OCI-LY7 (cell line): Measurements from ENCODE around the gene TMEM219. TPM values are rescaled to one million over a fixed set of nuclear protein-coding genes. Genes with fewer than 3 reads are reported as not detected.

ENCODE experiments used
- BruUV-seq: library from RNA; stranded (reverse); fragments of 400-500 nt; replicated peaks from 2 replicates; lab custom pipeline; 2021; lab: Mats Ljungman, UMichigan
- CTCF ChIA-PET: fragments of 300-600 bp; sonication (Branson Sonifier 250); formaldehyde crosslinking; loops from one replicate; lab custom pipeline; 2022; ENCODE audit warnings: antibody characterized with exemption; ENCODE audit not compliant: unreplicated experiment; lab: Charles Lee
- POLR2A ChIA-PET: fragments of 300-600 bp; sonication (Branson Sonifier 250); formaldehyde crosslinking; loops from one replicate; lab custom pipeline; 2022; ENCODE audit warnings: antibody characterized with exemption; lab: Charles Lee
- DNase-seq: peaks from one replicate; pipeline ENCODE4 v3.0.0-alpha.2; 2015; ENCODE audit warnings: low spot score
- H2AFZ ChIP-seq: fragments of 200-600 bp; sonication (generic), shearing (Covaris generic); 2 replicates; pipeline ENCODE4 v1.6.1; 2014; ENCODE audit warnings: mild to moderate bottlenecking, antibody characterized with exemption, low read length, moderate library complexity
- H3K27ac ChIP-seq: fragments of 200-600 bp; sonication (generic); 2 replicates; pipeline ENCODE4 v1.5.1; 2014; ENCODE audit warnings: mixed run types, low read depth, mild to moderate bottlenecking, moderate library complexity, low read length, inconsistent platforms; ENCODE audit not compliant: poor library complexity, severe bottlenecking
- H3K36me3 ChIP-seq: fragments of 200-600 bp; sonication (generic); 2 replicates; pipeline ENCODE4 v1.6.1; 2014; ENCODE audit warnings: mild to moderate bottlenecking, antibody characterized with exemption, low read length, moderate library complexity, mixed read lengths; ENCODE audit not compliant: insufficient read depth
- H3K4me1 ChIP-seq: fragments of 200-600 bp; sonication (generic); 2 replicates; pipeline ENCODE4 v1.5.1; 2014; ENCODE audit warnings: mild to moderate bottlenecking, low read length; ENCODE audit not compliant: insufficient read depth, poor library complexity, severe bottlenecking
- H3K4me2 ChIP-seq: fragments of 200-600 bp; sonication (generic); 2 replicates; pipeline ENCODE4 v1.6.1; 2014; ENCODE audit warnings: mild to moderate bottlenecking, low read length
- H3K4me3 ChIP-seq: fragments of 200-600 bp; sonication (generic); 2 replicates; pipeline ENCODE4 v1.5.1; 2014; ENCODE audit warnings: mild to moderate bottlenecking, low read depth, low read length; ENCODE audit not compliant: poor library complexity, severe bottlenecking
- H3K79me2 ChIP-seq: fragments of 200-600 bp; sonication (generic); 2 replicates; pipeline ENCODE4 v1.6.1; 2016; ENCODE audit warnings: low read depth, mild to moderate bottlenecking, low read length, moderate library complexity, mixed read lengths; ENCODE audit not compliant: insufficient read depth
- H3K9me2 ChIP-seq: fragments of 200-600 bp; sonication (generic); 2 replicates; pipeline ENCODE4 v1.6.1; 2016; ENCODE audit warnings: mild to moderate bottlenecking, low read length, mixed read lengths; ENCODE audit not compliant: insufficient read depth
- H3K9me3 ChIP-seq: fragments of 200-600 bp; sonication (generic); 2 replicates; pipeline ENCODE4 v1.6.1; 2014; ENCODE audit warnings: mild to moderate bottlenecking, mixed run types, low read length, mixed read lengths
- H4K20me1 ChIP-seq: fragments of 200-600 bp; sonication (generic); 2 replicates; pipeline ENCODE4 v1.6.1; 2014; ENCODE audit warnings: mild to moderate bottlenecking, antibody characterized with exemption, low read length, moderate library complexity, mixed read lengths; ENCODE audit not compliant: insufficient read depth
- EZH2phosphoT487 ChIP-seq: fragments of 200-600 bp; sonication (generic); IDR thresholded peaks from 2 replicates; pipeline ENCODE4 v1.6.1; 2018; ENCODE audit warnings: low read depth, borderline replicate concordance, mild to moderate bottlenecking, mixed run types, antibody characterized with exemption, low read length, moderate library complexity, mixed read lengths
- intact Hi-C: fragments of 100-400 bp; cut with micrococcal nuclease; formaldehyde crosslinking; loops from one replicate; pipeline ENCODE4 v1.10.0; 2022; ENCODE audit not compliant: unreplicated experiment
- total RNA-seq, 2 experiments: library from RNA; depleted of rRNA in 1 of 2; stranded (reverse); fragments of >200 nt in 1 of 2; shearing (Covaris generic) in 1 of 2; gene quantifications; 2 replicates each; pipeline ENCODE4 v1.2.3, GENCODE V29; 2014 to 2022
- TF ChIP-seq, protein P1 (sequence below): fragments of 200-600 bp; sonication (generic); conservative IDR thresholded peaks from 2 replicates; pipeline ENCODE4 v1.5.1; 2014; ENCODE audit warnings: mild to moderate bottlenecking, antibody characterized with exemption, low read length, moderate library complexity, mixed read lengths

Gene TMEM219
- total RNA-seq, 2 experiments from 2014 or later: 82.9 to 94.1 TPM

DNA sequence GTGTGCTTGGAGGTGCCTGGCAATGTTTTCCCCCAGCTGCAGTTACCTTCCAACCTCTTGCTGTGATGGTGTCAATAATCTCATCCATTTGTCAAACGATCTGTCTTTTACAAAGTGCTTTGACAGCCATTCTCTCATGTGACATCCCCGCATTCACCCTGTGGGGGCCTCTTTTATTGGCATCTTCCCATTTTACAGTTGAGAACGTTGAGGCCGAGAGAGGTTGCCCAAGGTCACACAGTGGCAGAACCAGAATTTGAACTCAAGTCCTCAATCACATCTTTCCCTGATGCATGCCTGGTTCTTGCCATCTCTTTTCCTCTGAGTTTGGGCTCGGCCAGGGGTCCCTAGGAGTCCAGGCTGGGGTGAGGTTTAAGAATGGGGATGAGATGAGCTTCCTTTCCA, 13.3 kb downstream of the TMEM219 start:
- no peaks in the 10 kb centered on the region for H3K9me3 ChIP-seq
- H3K4me1 ChIP-seq: peaks cover 34% of the 10 kb centered on the region
- ChIA-PET CTCF (interaction anchor here (0.6 kb wide), 1 partner anchor 231 kb away, joined by 3 read pairs; no protein-coding TSS in a partner anchor), POLR2A (interaction anchor here (0.5 to 2.1 kb wide), 6 partner anchors 11 to 242 kb away, joined by 3 to 7 read pairs (median 4); partner anchors contain the start of genes HIRIP3, KCTD13 and TMEM219)
- BruUV-seq: no TSS peak
- peak overlapping the region; percentile 99 for H3K4me3 ChIP-seq
- intact Hi-C loops: no loop called here
- no peaks in the 10 kb centered on the region for H3K9me2 ChIP-seq
- 0 out of 2 replicates have a peak, but pooled peaks cover 12% of the 10 kb centered on the region for H4K20me1 ChIP-seq
- peak overlapping the region; percentile 100 for H3K4me2 ChIP-seq
- H3K36me3 ChIP-seq: peaks cover 48% of the 10 kb centered on the region
- TF ChIP-seq, protein P1, sequence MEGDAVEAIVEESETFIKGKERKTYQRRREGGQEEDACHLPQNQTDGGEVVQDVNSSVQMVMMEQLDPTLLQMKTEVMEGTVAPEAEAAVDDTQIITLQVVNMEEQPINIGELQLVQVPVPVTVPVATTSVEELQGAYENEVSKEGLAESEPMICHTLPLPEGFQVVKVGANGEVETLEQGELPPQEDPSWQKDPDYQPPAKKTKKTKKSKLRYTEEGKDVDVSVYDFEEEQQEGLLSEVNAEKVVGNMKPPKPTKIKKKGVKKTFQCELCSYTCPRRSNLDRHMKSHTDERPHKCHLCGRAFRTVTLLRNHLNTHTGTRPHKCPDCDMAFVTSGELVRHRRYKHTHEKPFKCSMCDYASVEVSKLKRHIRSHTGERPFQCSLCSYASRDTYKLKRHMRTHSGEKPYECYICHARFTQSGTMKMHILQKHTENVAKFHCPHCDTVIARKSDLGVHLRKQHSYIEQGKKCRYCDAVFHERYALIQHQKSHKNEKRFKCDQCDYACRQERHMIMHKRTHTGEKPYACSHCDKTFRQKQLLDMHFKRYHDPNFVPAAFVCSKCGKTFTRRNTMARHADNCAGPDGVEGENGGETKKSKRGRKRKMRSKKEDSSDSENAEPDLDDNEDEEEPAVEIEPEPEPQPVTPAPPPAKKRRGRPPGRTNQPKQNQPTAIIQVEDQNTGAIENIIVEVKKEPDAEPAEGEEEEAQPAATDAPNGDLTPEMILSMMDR: no peak
- TF ChIP-seq EZH2phosphoT487: no peak
- no peak overlapping the region for H2AFZ ChIP-seq
- DNase-seq: no peak
- peak overlapping the region; percentile 6 for H3K27ac ChIP-seq
- peaks cover 34% of the 10 kb centered on the region for H3K79me2 ChIP-seq

GRCh38 chr16:29975811-29976511, 14.1 kb downstream of the TMEM219 start:
- Histone ChIP-seq H3K36me3 (peaks cover 50% of the 10 kb centered on the region), H2AFZ (no peak overlapping the region), H3K27ac (peak overlapping the region; percentile 6), H3K4me3 (peak overlapping the region; percentile 99), H3K4me1 (peaks cover 34% of the 10 kb centered on the region), H4K20me1 (0 out of 2 replicates have a peak, but pooled peaks cover 12% of the 10 kb centered on the region), H3K4me2 (peak overlapping the region; percentile 100), H3K79me2 (peaks cover 34% of the 10 kb centered on the region), H3K9me3 (no peaks in the 10 kb centered on the region), H3K9me2 (no peaks in the 10 kb centered on the region)
- no peak for DNase-seq
- intact Hi-C loops: no loop called here
- CTCF ChIA-PET: no interaction called here
- POLR2A ChIA-PET: interaction anchor here (0.8 to 2.1 kb wide), 4 partner anchors 10 to 50 kb away, joined by 4 to 7 read pairs (median 6); partner anchors contain the start of genes HIRIP3, KCTD13 and TMEM219
- no TSS peak for BruUV-seq
- TF ChIP-seq, protein P1: peak; percentile 51; the same call in 1 of the 2 replicates
- no peak for TF ChIP-seq EZH2phosphoT487
